Measurements from ENCODE around the gene TNFSF10. TPM values are rescaled to one million over a fixed set of nuclear protein-coding genes. Genes with fewer than 3 reads are reported as not detected.
"Not testable (repeated sequence)": the region's sequence is repeated elsewhere in the genome, so short reads cannot be mapped to it uniquely, and the experiment has no call there.

Gene TNFSF10
- total RNA-seq, 1 donor from 2014 or later: 23.0 TPM

DNA sequence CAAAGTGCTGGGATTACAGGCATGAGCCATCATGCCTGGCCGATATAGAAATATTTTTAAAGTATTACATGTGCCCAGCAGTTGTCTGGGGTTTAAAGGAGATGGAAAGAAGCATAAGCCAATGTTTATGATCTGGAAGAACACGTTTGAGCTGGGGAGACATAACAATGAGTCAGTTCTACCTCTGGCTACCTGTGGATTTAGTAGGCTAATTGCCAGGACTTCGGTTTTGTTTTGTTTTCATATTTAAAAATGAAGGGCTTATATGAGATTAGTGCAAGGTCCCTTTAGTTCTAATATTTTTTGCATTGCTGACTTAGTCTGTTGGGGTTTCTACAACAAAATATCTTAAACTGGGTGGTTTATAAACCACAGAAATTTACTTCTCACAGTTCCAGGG is 22.9 kb upstream of the TNFSF10 start:
- DNase-seq (ENCODE audit: low spot score): no peak

DNA sequence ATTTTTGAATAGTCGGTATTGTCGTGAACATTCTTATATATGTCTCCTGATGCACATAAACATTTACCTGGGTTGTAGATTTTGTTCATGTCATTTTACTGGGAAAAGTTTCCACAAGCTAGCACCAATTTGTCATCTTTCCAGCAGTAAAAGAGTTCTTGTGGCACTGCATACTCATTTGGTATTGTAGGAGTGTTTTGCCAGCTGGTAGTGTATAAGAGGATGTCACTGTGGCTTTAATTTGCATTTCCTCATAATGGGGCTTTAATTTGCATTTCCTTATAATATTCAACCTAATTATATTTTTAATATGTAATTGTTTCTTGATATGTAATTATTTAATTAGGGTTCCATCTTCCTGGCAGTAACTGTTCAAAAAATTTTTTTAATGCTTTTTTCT is 21.2 kb upstream of the TNFSF10 start:
- no peak for DNase-seq (ENCODE audit: low spot score)

DNA sequence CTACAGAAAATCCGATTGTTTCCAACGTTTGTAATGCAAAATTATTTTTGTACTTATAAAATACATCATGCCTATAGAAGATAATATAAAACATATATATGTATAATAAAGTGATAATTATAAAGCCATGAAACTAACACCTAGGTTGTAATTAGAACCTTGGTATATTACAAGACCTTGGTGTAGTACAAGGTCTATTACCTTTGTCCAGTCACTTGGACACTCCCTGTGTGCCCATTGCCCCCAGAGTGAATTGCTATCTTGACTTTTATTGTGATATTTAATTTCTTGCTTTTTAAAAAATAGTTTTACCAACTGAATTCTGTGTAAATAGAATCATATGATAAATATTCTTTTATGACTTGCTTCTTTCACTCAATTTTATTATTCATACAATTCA is 20.7 kb upstream of the TNFSF10 start:
- DNase-seq (ENCODE audit: low spot score): no peak

DNA sequence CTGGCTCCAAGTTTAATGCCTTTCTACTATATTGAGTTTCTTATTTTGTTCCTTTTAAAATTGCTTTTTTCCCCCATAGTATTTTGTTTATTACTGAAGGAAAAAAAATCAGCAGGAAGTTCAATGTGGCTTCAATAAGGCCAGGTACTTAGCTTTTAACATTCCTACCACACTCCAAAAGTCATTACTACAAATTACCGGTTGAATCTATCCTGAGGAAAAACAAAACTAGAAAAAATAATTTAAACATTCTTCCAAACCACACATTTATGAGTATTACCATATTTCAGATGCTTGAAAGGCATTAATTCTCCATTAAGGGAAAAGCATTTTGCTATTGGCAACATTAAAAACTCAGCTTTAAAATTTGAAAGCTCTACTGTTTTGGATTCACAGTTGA is 20.2 kb upstream of the TNFSF10 start:
- no peak for DNase-seq (ENCODE audit: low spot score)

DNA sequence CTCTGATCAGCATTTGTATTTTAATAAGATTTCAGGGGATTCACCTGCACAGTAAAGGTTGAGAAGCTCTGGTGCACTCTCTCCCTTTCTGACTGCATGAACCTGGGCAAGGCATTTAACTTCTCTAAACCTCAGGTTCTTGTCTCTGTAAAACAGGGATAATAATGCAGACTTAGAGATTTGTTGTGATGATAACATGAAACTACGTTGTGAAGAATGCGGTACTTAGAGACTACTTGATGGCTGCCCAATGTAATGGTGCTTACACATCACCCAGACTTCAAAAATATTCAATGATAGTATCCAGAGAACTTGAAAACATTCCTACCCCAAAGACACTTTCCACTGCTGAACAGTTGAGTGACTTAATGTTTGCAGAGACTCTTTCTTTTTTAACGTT is 19.8 kb upstream of the TNFSF10 start:
- DNase-seq (ENCODE audit: low spot score): no peak

DNA sequence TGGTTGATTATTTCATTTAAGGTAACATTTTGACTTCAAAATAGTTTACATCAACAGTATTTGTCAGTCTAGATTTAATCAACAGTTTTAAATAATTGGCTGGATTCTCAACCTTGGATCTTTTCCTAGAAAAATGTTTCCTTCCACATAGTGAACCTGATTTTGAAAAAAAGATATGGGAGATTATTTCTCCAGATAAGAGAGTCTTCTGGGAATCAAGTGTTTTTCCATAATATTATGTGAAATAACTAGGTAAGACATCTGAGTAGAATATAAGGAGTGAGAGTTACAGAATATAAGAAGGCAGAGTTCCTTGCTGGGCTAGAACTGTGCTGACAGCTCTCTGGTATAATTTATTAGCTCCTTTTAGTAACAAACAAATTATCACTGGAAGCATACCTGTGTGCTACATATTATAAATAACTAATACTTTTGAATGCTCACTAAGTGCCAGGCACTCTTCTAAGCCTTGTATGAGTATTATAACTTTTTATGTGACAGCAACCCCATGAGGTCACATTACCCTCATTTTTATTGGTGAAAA is 18.8 kb upstream of the TNFSF10 start:
- DNase-seq (ENCODE audit: low spot score): no peak

DNA sequence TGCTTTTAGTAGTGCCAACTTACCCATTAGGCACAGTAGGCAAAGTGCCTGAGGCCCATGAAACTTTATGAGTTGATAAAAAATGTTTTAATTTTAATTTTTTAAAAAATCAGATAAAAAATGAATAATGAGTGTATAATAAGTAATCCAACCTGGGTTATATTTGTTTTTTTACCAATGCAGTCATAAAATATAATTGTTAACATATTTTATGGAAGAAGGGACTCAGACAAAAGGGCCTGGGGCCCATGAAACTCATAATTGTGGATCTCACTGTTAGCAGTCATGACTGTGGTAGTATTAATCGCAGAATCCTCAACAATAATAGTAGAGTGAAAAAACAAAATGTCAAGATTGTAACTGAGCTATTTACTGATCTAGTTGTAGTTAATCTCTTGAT is 16.8 kb upstream of the TNFSF10 start:
- no peak for DNase-seq (ENCODE audit: low spot score)

DNA sequence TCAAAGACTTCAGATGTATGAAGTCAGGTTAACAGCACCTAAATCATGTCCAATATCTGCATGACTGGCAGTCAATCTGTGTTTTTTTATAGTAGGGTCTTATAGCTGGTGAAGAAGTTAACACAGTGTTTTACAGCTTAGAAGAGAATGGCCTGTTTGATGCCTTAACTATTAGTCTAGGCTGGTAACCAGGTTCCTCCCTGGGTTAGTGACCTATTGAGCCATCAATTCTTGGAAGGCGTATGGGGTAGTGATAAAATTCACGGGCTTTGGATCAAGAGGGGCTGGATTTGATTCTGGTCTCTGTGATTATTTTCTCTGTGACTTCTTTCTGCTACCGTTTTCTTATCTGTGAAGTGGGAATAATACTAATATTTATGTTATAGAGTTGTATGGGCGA is 16.0 kb upstream of the TNFSF10 start:
- DNase-seq (ENCODE audit: low spot score): no peak

DNA sequence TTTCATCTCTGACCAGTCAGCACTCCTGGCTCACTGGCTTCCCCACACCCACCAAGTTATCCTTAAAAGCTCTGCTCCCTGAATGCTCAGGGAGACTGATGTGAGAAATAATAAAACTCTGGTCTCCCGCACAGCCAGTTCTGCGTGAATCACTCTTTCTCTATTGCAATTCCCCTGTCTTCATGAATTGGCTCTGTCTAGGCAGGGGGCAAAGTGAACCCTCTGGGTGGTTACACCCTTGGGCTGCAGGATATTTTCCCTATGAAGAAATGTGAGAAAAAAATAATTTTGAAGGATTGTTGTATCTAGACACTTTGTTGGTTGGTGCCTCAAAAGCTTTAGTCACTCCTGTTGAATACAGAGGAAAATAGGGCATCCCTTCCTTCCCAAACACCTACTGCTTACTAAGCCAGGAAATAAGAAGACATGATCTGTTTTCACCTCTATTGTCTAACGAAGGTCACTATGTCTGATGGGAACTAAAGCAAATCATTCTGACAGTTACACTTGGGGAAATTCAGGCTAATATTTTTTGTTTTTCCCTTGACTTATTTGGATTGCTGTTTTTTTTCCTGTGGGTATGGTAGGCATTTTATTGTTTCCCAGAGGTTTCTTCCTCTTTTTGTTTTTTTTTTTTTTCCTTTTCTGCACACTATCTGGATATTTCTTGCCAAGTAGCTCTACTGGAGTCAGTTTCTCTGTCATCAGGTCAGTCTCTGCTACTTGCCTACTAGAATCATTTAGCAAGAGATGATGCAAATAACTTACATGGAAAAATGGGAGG is 15.3 kb upstream of the TNFSF10 start:
- no peak for DNase-seq (ENCODE audit: low spot score)

DNA sequence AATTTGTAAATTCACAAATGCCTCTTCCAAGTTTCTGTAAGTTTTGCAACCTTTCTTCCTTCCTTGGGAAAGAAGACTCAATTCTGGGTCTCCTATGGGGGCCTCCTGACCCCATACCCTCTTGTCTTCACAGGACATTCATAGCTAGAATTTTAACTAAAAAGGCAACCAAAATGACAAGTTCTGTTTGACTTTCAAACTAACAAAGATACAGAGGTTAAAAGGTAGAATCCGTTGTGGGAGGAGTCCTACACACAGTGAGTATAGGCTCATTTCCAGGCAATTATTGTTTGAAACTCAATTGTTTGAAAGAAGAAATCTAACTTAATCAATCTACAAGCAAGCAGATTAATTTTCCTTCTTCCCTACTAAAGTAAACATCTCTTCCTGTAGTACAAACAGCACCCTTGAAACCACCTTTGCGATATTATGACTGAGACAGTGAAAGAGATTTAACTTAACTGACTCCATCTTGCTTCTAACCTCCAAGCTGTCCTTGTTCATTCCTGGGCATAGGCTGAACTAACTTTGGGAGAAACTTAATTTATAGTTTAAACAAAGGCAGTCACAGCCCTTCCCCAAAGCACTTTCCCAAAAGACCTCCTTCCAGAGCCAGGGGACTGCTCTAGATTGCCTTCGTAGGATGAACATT is 14.4 kb upstream of the TNFSF10 start:
- no peak for DNase-seq (ENCODE audit: low spot score)

DNA sequence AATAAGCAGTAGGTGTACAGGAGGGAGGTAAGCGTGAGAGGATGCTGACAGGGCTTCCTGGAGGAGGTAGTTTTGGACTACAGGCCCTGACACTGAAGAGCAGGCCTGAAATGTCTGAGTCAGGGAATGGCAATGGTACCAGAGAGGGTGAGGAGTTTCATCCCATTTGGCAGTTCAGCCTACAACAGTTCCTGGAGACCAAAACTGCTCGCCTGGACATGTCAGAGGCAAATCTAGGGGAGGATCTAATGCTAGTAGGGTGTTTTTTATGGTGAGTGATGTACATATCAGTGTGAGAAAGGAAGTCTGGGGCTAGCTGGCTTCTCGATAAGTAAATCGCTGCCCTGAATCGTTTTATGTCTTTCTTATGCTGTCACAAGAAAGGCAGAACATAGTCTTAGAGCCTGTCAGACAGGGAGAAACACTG is 13.8 kb upstream of the TNFSF10 start:
- DNase-seq (ENCODE audit: low spot score): no peak

DNA sequence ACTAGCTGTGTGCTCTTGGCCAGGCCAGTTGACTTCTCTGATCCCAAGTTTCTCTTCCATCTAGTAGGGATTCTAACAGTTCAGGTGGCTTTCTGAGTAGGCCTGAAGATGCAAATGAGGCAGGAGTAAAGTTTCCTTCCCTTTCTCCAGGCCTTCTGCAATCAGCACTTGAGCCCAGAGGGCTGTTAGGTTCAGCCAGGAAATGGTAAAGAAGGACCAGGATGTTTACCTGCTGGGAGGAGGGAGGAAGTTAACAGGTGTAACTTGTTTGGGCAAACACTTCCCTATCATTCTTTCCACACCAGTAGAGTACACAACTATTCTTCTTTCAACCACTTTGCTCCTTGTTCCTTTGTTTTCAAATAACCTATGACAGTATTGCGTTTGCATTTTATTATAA is 13.3 kb upstream of the TNFSF10 start:
- no peak for DNase-seq (ENCODE audit: low spot score)

DNA sequence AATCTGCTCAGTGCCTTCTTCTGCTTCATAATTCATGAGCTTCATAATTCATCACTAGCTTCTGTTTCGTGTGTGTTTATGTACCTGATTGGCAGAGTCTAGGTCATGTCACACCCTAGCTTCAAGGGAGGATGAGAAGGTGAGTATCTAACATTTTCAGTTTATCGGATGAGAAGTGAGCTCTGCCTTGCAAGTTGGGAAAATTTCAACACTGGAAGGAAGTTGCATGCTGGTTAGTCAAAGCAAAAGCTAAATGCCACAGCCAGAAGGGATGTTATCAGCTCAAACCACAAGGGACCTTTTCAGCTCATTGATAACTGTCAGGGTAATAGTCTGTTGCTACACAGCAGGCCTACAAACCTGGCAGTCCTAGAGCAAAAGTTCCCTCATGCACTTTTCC is 7.3 kb upstream of the TNFSF10 start:
- no peak for DNase-seq (ENCODE audit: low spot score)

DNA sequence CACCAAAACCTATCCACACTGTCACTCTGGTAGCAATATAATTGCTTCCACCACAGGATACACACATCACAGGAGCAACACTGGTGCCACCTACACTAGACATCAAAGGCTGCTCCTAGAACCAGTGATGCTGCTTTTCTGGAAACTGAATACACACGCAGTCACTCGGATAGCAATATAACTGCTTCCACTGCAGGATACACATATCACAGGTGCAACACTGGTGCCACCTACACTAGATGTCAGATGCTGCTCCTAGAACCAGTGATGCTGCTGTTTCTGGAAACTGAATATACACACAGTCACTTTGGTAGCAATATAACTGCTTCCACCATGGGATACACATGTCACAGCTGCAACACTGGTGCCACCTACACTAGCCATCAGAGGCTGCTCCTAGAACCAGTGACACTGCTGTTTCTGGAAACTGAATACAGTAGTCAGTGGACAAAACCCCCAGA is 6.9 kb upstream of the TNFSF10 start:
- no peak for DNase-seq (ENCODE audit: low spot score)

DNA sequence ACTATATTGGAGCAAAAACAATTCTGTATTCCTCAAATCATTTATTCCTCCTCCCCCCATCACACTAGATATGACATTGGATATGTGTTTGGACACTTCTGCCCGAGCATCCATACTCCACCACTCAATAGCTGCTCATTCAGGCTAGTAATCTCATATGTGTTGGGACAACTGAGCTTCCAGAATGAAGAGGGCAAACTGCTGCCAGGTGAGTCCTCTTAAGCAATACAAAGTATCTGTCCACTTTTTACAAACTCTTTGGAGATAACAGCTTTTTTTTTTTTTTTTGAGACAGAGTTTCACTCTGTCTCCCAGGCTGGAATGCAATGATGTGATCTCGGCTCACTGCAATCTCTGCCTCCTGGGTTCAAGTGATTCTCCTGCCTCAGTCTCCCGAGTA is 5.4 kb upstream of the TNFSF10 start:
- DNase-seq (ENCODE audit: low spot score): no peak

DNA sequence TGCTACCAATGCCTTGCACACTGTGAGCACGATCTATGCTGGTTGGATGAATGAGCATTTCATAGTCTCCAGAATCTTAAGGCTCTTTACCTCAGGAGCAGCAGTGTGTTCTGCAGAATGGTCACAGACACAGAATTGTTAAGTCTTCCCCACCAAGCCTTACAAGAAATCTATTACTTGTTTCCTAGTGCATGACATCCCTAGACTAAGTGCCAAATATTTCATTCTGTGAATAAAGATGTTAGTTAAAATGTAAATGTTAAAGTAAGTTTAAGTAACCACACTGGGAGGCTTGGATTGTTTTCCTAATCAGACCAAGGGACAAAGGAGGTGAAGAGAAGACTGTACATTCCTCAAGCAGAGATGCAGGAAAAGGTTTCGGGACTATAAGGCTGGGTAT is 4.1 kb upstream of the TNFSF10 start:
- no peak for DNase-seq (ENCODE audit: low spot score)

DNA sequence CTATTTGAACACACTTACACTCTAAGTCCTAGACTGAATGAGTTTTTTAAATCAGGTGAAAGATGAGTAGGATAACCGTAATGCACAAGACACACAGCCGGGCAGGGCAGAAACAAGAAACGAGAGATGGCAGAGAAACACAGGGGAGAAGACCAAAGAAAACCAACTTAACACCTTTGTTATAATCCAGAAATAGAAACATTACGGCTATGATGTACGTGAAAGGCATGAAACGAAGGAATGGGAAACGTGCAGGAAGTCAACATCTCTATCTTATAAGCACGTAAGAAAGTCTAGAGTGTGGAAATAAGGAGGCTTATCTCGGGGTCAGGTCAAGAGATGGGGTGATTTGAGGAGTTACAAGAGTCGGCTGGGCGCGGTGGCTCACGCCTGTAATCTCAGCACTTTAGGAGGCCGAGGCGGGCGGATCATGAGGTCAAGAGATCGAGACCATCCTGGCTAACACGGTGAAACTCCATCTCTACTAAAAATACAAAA is 1.9 kb upstream of the TNFSF10 start:
- DNase-seq (ENCODE audit: low spot score): no peak

DNA sequence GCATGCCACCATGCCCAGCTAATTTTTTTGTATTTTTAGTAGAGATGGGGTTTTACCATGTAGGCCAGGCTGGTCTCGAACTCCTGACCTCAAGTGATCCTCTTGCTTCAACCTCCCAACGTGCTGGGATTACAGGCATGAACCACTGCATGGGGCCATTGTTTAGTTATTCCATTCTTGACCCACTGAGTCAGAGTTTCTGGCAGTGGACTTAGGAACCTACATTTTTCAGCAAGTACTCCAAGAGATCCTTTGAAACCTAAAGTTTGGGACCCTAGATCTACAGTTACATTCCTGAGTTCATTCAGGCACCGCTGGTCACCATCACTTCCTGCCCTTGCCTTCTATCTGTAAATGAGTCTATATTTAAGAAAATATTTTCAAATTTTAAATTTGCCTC is 1.4 kb upstream of the TNFSF10 start:
- DNase-seq (ENCODE audit: low spot score): no peak

DNA sequence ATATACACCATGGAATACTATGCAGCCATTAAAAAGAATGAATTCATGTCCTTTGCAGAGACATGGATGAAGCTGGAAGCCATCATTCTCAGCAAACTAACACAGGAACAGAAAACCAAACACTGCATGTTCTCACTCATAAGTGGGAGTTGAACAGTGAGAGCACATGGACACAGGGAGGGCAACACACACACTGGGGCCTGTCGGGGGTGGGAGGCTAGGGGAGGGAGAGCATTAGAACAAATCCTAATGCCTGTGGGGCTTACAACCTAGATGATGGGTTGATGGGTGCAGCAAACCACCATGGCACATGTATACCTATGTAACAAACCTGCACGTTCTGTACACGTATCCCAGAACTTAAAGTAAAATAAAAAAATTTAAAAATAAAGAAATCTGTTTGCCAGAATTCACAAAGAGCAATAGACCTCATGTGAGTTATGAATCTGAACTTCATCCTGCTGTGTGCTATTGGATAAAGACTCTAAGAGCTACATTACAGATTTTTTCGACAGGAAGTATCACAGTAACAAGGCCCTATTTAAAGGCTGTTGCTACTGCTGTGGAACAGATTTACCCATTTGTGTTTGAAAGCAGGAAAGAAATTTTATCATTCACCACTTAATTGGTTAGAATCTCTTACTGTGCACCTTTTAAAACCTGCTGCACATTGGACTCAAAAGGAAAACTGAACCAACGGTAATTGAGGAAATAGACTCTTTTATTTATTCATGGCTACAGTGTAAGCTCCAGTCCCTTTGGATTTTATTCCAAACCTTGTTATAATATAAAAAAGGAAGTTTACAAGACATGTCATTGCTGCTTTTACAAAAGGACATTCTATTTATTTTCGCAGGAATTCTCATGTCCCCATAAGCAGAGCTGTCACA is 1.1 kb downstream of the TNFSF10 start:
- DNase-seq (ENCODE audit: low spot score): not testable (repeated sequence)

DNA sequence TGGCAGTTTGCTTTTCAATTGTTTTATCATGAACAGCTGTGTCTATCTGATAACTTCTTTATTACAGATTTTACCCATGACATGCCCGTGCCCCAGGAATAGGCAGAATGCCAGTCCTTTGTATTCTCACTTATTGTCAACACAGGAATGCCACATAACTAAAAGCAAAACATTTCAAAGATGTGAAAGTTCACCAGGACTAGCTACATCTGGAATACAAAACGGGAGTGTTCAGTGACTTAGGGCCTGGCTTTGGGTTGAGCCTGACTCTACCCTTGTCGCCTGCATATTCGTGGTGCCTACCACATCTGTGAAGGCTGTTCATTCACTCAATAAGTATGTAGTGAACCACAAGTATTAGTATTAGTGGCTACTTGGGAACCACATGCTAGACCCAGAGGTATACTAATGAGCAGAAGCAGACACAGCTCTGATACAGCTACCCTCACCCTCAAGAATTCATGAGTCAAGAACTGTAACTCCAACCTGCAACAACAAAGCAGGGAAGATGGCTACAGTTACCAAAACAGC is 2.9 kb downstream of the TNFSF10 start:
- no peak for DNase-seq (ENCODE audit: low spot score)

DNA sequence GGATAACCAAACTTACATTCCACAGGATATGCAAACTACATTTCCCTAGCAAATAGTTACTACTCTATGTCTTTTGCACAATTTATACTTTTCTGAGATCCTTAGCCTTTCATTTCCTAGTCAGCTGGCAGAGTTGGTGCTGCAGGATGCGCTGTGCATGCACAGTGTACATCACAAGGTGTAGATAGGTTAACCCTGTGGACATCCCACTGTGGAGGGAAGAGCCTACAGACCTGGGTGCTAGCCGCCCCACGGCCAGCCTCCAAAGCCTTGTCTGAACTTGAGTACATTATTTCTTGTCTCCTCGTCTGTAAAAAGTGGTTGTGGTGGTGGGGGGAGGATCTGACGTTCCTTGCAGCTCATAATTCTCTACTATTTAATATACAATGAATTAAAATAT is 3.5 kb downstream of the TNFSF10 start:
- no peak for DNase-seq (ENCODE audit: low spot score)

Data from mesenteric fat pad (tissue), 1 donor.